Amniotic epithelial cell (primary cell): ENCODE results near the gene CNIH3.
A peak's percentile ranks its signal among the peaks of the same experiment; 100 is the strongest.
"Not testable (repeated sequence)": the region's sequence is repeated elsewhere in the genome, so short reads cannot be mapped to it uniquely, and the experiment has no call there.

Experiments used
- DNase-seq: peaks from one replicate; pipeline ENCODE4 v3.0.0-alpha.2; 2010; ENCODE audit warnings: low read depth

The CNIH3 gene

DNA sequence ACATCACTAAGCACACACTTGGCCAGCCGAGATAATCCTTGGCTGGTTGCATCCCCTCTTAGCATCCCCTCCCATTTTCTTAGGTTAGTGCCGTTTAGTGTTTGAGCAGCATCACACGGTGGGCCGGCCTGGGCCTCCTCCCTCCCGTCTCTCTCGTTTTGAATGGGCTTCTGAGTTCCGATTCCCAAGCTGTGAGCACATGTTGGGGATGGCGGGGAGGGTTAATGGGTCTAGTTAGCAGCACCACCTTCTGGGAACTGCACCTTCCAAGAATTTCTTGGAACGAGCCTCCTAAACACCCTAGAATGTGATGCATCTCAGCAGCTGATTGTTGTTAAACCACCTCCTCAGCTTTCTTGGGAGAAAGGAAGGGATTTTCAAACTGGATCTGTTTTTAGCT is 73.3 kb downstream of the CNIH3 start:
- no peak for DNase-seq

DNA sequence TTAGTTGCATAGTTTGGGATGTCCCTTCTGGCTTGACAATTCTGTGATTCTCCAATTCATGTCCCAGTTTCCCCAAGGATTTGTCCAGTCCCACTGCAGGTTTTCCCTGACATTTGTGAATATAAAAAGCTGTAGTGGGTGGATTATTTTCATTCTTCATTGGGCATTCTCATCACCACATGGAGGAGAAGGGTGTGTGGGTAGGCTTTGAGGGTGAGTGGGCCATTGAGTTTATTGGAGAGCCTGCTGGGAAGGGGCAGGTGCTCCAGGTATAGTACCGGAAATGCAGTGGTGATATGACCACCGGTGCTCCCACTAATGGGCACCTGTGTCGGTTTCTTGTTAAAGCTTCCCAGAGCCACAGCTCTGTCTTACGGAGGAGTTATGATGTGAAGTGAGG is 74.5 kb downstream of the CNIH3 start:
- DNase-seq: no peak

GRCh38 chr1:224691148-224691925 is 75.2 kb downstream of the CNIH3 start:
- DNase-seq: no peak

DNA sequence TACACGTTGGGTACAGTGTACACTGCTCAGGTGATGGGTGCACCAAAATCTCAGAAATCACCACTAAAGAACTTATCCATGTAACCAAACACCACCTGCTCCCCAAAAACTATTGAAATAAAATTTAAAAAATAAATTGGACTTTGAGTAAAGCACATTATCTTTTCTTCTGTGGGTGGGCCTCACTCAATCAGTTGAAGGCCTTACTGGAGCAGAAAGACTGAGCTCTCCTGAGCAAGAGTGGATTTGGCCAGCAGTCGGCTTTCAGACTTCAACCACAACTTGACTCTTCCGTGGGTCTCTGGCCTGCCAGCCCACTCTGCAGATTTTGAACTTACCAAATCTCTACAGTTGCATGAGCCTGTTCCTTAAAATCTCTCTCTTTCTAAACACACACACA is 78.9 kb downstream of the CNIH3 start:
- no peak for DNase-seq

- no peak for DNase-seq
Observed at GRCh38 chr1:224696021-224696420, 79.9 kb downstream of the CNIH3 start.

GRCh38 chr1:224696891-224697765 is 81.0 kb downstream of the CNIH3 start:
- DNase-seq: peak; percentile 35

DNA sequence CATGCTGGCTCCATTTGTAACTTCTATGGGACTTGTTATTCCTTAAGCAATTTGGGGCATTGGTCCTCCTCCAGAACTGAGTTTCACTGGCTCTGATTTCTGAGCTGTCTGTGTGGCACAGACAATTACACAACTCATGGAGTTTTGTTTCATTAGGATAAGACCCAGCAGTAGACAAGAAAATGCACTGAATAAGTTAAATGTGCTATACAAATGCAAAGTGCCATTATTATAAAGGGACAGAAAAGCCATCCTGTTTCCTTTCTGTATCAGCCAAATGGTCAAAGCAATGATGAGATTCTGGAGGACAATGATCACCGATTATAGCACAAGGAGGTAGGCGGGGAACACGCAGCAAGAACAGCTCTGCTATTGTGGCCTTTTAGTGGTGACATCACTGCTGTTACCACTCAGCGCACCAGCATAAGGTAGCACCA is 81.9 kb downstream of the CNIH3 start:
- DNase-seq: no peak

- peak; percentile 18 for DNase-seq
Observed at GRCh38 chr1:224700918-224701531, 84.9 kb downstream of the CNIH3 start.

GRCh38 chr1:224703702-224704101 is 87.6 kb downstream of the CNIH3 start:
- no peak for DNase-seq

GRCh38 chr1:224704107-224704735 is 88.1 kb downstream of the CNIH3 start:
- no peak for DNase-seq

- DNase-seq: no peak
Observed at GRCh38 chr1:224705578-224705977, 89.5 kb downstream of the CNIH3 start.

DNA sequence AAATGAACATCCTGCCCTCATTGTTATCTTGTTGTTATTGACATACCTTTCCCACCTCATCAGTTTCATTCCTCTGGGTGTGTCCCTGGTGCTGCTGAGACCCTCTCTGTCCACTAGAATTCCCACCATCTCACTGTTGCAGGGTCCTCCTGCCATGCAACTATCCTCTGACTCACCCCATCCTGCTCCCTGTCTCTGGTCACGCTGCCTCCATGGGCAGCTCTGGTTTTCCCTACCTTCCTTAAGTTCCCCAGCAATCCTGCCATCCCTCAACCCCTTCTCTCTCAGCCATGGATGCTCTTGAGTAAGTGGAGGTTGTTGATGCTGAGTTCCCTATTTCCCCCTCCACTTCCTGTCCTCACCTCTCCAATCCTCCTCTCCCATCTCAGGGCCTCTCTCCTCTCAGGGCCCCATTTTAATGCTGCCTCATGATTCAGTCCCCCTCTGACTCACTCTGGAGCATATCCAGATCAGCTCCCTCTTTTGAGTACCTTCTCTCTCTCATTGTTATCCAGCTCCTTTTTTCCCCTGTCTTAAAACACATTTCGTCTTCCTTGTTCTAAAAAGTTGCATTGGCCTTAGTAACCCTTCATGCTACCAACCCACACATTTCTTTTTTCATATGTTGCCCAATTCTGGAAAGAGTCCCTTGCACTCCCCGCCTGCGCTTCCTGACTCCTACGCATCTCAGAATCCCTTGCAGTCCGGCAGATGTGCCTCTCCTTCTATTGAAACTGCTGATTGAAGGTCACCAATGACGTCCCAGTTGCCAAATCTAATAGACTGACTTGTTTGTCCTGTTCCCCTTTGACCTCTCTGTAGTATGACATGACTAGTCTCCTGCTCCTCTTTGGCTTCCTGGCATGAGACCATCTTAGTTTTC is 92.0 kb downstream of the CNIH3 start:
- DNase-seq: peak; percentile 65

- DNase-seq: no peak
Observed at GRCh38 chr1:224710196-224710595, 94.1 kb downstream of the CNIH3 start.

DNA sequence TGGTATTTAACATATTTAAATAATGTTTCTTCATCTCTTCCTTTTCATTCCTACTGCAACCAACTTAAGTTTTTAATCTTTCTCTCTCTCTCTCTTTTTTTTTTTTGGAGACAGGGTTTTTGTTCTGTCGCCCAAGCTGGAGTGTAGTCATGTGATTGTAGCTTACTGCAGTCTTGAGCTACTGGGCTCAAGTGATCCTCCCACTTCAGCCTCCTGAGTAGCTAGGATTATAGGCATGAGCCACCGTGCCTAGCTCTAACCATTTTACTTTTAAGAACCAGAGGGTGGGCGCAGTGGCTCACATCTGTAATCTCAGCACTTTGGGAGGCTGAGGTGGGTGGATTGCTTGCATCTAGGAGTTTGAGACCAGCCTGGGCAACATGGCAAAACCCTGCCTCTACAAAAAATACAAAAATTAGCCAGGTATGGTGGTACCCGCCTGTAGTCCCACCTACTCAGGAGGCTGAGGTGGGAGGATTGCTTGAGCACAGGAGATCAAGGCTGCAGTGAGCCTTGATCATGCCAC is 95.2 kb downstream of the CNIH3 start:
- DNase-seq: not testable (repeated sequence)

GRCh38 chr1:224711876-224712275 is 95.8 kb downstream of the CNIH3 start:
- DNase-seq: no peak

GRCh38 chr1:224713228-224713627 is 97.1 kb downstream of the CNIH3 start:
- no peak for DNase-seq

DNA sequence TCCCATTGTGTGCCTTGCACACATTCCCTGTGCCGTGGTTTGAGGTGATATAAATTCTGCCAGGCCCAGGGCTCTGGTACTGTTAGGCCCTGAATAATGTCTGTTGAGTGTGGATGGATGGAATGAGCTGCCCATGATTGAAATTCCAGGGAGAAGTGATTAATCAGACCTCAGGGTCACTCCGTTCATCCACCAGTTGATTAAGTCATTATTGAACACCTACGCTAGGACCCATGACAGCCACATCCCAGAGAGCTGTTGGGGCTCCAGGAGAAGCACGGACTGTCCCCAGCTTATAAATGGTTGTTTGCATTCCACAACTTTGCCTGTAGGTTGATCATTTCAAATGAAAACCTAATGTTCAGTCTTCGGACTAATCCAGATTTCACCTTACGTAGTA is 98.4 kb downstream of the CNIH3 start:
- DNase-seq: no peak

DNA sequence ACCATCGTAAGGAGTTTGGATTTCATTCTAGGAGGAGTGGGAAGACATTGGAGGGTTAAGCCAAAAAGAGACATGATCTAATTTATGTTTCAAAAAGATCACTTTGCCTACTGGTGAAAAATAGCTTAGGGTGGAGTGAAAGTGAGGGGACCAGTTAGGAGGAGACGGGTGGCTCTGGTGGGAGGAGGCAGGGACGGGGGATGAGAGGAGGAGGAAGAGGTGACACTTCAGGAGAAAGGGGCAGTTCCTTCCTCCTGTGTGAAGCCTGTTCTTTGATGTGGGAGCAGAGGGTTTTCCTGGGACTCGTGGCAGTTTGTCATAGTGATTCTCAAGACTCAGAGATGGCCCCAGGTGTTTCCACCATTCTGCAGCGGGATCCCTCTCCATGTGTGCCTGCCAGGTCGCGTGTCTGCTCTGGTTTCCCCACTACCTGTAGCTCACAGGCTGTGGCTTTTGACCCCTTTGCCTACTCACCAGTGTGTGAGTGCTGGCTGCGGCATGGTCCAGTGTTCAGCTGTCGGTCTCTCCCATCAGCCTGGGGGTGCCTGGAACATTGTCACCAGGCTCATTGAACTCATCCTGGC is 102.4 kb downstream of the CNIH3 start:
- DNase-seq: no peak

- no peak for DNase-seq
Observed at GRCh38 chr1:224719716-224720115, 103.6 kb downstream of the CNIH3 start.

DNA sequence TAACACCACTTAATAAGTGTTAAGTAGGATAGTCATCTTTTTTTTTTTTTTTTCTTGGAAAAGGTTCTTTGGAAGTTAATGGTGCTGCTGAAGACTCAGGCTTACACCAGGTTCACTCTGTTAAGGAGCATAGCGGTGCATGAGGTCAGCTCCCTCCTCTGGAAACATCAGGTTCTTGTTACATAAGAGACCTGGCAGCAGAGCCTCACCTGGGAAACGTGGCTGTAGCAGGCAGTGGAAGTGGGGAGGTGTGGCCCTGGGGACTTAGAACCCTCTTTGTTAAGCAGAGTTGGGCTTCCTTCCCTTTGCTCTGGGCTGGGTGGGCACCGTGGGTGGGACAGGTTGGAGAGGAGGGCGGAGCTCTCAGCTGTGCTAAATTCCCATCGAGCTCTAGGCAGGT is 104.1 kb downstream of the CNIH3 start:
- no peak for DNase-seq

- no peak for DNase-seq
Observed at GRCh38 chr1:224721000-224721399, 104.9 kb downstream of the CNIH3 start.
